AG04450 (cell line): ENCODE data around the gene SH3RF3. TPM values are rescaled to one million over a fixed set of nuclear protein-coding genes. Genes with fewer than 3 reads are reported as not detected.

Source experiments
- CTCF ChIA-PET: fragments of 300-600, 350-600 bp; formaldehyde crosslinking; extraction: SDS; loops from one replicate; lab custom pipeline; 2022; ENCODE audit warnings: antibody characterized with exemption, inconsistent platforms; lab: Charles Lee
- POLR2A ChIA-PET: fragments of 350-600 bp; formaldehyde crosslinking; extraction: SDS; loops from one replicate; lab custom pipeline; 2021; ENCODE audit warnings: antibody characterized with exemption, inconsistent platforms; lab: Yijun Ruan, JAX
- DNase-seq: peaks from one replicate; pipeline ENCODE4 v3.0.0-alpha.2; 2011; ENCODE audit warnings: low read depth, low spot score
- H3K27ac ChIP-seq: one replicate; pipeline ENCODE4 v1.5.1; 2012; ENCODE audit warnings: low read depth, low read length, control low read depth
- H3K27me3 ChIP-seq: one replicate; pipeline ENCODE4 v1.6.0; 2012; ENCODE audit warnings: low read length; ENCODE audit not compliant: control insufficient read depth, insufficient read depth
- H3K4me3 ChIP-seq: 2 replicates; pipeline ENCODE4 v1.5.1; 2011; ENCODE audit warnings: mild to moderate bottlenecking, low read depth, low read length, control low read depth
- H3K9me3 ChIP-seq: 2 replicates; pipeline ENCODE4 v1.5.1; 2012; ENCODE audit warnings: low read length; ENCODE audit not compliant: control insufficient read depth, insufficient read depth
- CTCF ChIP-seq: IDR thresholded peaks from 2 replicates; pipeline ENCODE4 v1.5.1; 2011; ENCODE audit warnings: low read depth, low read length, control low read depth, inconsistent platforms
- polyA plus RNA-seq: library from polyadenylated mRNA; depleted of rRNA; stranded (reverse); fragments of >200 nt; gene quantifications from 2 replicates; pipeline ENCODE4 v1.2.3, GENCODE V29; 2011

Gene SH3RF3
- polyA plus RNA-seq, 1 experiment, result 5.7 TPM

GRCh38 chr2:109316091-109316490 is 187.1 kb downstream of the SH3RF3 start:
- no peak for DNase-seq
- no peaks in the 10 kb centered on the region for H3K9me3 ChIP-seq
- POLR2A ChIA-PET, result no interaction called here
- no peaks in the 10 kb centered on the region for H3K27me3 ChIP-seq
- no peak overlapping the region for H3K27ac ChIP-seq
- CTCF ChIA-PET, result no interaction called here
- no peak for TF ChIP-seq CTCF
- no peak overlapping the region for H3K4me3 ChIP-seq

GRCh38 chr2:109317471-109318095 is 188.6 kb downstream of the SH3RF3 start:
- peak overlapping the region; percentile 99 for H3K27ac ChIP-seq
- CTCF ChIA-PET, result interaction anchor here (0.7 to 0.9 kb wide), 2 partner anchors 13 to 69 kb away, joined by 3 to 5 read pairs; no protein-coding TSS in a partner anchor
- TF ChIP-seq CTCF, result no peak
- H3K27me3 ChIP-seq, result no peaks in the 10 kb centered on the region
- peak overlapping the region; percentile 31 for H3K4me3 ChIP-seq
- POLR2A ChIA-PET, result interaction anchor here (0.6 kb wide), 1 partner anchor 186 kb away, joined by 4 read pairs; no protein-coding TSS in a partner anchor
- H3K9me3 ChIP-seq, result no peaks in the 10 kb centered on the region
- no peak for DNase-seq

GRCh38 chr2:109318150-109318948 is 189.3 kb downstream of the SH3RF3 start:
- CTCF ChIA-PET, result interaction anchor here (0.7 to 1.1 kb wide), 3 partner anchors 68 to 192 kb away, joined by 3 to 5 read pairs (median 3); no protein-coding TSS in a partner anchor
- peak; percentile 41 for TF ChIP-seq CTCF

GRCh38 chr2:109318949-109319342 is 189.9 kb downstream of the SH3RF3 start:
- H3K27me3 ChIP-seq, result no peaks in the 10 kb centered on the region
- CTCF ChIA-PET, result interaction anchor here (0.9 to 1.1 kb wide), 2 partner anchors 147 to 191 kb away, joined by 3 to 5 read pairs; no protein-coding TSS in a partner anchor
- DNase-seq, result no peak
- POLR2A ChIA-PET, result interaction anchor here (1.0 to 1.4 kb wide), 3 partner anchors 17 to 195 kb away, joined by 4 read pairs; no protein-coding TSS in a partner anchor
- H3K9me3 ChIP-seq, result no peaks in the 10 kb centered on the region
- peak overlapping the region; percentile 99 for H3K27ac ChIP-seq
- H3K4me3 ChIP-seq, result peak overlapping the region; percentile 14; the same call in 1 of the 2 replicates
- TF ChIP-seq CTCF, result no peak

More at GRCh38 chr2:109318150-109318948, 189.3 kb downstream of the SH3RF3 start:
- Histone ChIP-seq H3K27me3 (no peaks in the 10 kb centered on the region), H3K9me3 (no peaks in the 10 kb centered on the region), H3K27ac (peak overlapping the region; percentile 99), H3K4me3 (peak overlapping the region; percentile 46)
- peak; percentile 83 for DNase-seq
- POLR2A ChIA-PET, result interaction anchor here (0.6 to 1.4 kb wide), 4 partner anchors 17 to 196 kb away, joined by 4 read pairs; no protein-coding TSS in a partner anchor
